ENCODE measurements around the gene SOCS6.
"Not testable (repeated sequence)": the region's sequence is repeated elsewhere in the genome, so short reads cannot be mapped to it uniquely, and the experiment has no call there.

Gene SOCS6

DNA sequence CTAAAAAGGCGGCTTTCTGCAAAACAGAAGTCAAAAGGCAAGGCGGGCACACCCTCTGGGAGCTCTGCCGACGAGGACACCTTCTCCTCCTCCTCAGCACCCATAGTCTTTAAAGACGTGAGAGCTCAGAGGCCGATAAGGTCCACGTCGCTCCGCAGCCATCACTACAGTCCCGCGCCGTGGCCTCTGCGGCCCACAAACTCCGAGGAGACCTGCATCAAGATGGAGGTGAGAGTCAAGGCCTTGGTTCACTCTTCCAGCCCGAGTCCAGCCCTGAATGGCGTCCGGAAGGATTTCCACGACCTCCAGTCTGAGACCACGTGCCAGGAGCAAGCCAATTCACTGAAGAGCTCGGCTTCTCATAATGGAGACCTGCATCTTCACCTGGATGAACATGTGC lies 36.1 kb downstream of the SOCS6 start:
- DNase-seq = no peak

GRCh38 chr18:70326255-70326654 lies 37.4 kb downstream of the SOCS6 start:
- DNase-seq = no peak

DNA sequence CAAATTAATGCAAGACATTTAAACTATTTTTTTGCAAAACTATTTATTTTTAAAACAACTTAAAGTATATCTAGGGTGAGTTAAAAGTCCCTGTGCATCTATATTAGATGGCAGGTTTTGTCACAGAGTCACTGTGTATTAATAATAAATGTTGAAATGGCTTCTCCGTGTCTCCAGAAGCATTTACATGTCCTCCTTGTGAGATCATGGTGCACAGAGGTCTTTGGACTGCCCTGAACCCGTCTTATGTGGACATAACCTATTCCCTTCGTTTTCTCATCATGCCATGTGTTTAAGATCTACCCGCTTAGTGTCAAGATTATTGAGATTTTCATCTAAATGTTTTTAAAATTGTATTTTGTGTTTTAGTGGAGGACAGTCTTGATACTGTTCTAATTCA lies 39.3 kb downstream of the SOCS6 start:
- no peak for DNase-seq

DNA sequence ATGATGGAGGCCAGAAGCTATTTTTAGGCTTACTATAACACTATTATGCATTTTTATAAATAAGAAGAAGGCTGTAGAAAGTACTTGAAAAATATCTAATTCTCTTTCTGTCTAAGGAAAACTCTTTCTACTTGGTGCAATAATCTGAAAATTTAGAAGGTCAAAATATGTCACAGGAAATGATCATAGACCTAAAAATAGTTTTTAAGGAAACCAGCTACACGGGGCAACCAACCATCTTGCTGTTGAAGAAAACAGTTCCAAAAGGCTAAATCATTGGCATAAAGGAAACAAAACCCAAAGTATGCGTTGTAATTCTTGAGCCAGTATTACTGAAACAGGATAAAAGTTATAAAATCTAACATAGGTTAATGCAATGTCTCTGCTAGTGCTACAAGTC lies 40.2 kb downstream of the SOCS6 start:
- no peak for DNase-seq

DNA sequence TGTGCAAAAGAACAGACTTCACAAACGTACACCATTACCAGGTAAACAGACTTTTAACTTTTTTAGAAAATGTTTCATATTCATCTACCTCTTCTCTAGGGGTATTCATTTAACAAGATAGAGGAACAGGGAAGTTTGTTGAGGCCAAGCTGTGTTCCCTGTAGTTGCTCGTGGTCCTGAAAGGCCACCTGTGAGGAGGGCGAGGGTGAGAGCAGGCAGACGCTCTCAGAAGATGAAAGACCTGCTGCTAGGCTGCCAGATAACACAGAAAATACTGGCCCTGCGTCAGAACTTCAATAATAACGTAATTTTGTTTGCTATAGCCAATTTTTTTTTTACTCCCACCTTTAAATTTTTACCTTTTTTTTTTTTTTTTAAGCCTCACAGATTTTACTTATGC lies 42.0 kb downstream of the SOCS6 start:
- no peak for DNase-seq

- DNase-seq = no peak
Measured at GRCh38 chr18:70331456-70332097, 42.7 kb downstream of the SOCS6 start.

- DNase-seq = no peak
Measured at GRCh38 chr18:70332694-70333093, 43.8 kb downstream of the SOCS6 start.

GRCh38 chr18:70333316-70333715 lies 44.5 kb downstream of the SOCS6 start:
- DNase-seq = no peak

GRCh38 chr18:70333757-70334156 lies 44.9 kb downstream of the SOCS6 start:
- DNase-seq = no peak

DNA sequence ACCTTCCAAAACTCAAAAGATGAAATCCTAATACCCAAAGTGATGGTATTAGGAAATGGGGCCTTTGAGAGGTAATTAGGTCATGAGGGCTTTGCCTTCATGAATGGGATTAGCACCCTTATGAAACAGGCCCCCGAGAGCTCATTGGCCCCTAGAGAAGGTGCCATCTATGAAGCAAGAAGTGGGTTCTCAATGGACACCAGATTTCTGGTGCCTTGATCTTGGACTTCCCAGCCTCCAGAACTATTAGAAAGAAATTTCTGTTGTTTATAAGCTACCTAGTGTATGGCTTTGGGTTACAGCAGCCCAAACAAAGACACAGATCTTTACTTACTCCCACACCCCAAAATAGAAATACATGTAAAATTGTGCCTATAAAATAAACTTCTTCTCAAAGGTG lies 45.4 kb downstream of the SOCS6 start:
- DNase-seq = no peak

- peak; percentile 40 for DNase-seq
Measured at GRCh38 chr18:70334728-70335329, 46.0 kb downstream of the SOCS6 start.

DNA sequence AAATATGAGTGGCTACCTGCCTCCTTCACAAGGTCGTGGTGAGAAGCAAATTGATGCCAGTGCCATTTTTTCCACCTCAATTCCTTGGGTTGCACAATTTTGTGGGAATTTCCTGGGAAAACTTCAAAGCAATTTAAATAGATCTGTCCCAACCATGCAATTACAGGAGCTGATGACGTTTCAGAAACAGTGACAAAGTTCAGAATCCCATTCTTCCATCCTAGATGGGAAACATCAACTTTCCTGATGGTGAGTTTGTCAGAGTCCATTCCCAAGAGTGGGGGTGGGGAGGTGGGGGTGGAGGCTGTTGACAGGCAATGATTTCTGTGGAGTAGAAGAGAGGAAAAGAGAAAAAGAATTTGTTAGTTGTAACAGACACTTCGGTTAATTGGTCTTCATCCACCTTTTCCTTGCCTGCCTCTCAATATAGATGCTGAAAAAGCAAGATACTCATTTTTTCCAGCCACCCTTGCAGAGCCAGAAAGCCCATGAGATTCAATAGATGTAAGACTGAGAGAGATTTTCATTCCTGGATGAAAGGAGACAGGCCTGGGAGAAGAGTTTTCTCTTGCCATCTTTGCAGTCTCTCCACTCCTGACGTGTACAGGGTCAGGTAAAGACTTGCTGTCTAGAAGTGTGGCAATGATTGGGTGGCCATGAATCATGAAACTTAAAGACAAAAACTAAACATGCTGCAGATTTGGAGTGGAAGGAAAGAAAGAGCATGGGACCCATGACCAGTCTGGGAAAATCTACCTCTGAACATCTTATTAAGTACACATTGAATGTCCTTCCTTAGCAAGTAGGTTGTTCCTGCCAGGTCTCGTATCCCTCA lies 47.3 kb downstream of the SOCS6 start:
- DNase-seq = no peak

DNA sequence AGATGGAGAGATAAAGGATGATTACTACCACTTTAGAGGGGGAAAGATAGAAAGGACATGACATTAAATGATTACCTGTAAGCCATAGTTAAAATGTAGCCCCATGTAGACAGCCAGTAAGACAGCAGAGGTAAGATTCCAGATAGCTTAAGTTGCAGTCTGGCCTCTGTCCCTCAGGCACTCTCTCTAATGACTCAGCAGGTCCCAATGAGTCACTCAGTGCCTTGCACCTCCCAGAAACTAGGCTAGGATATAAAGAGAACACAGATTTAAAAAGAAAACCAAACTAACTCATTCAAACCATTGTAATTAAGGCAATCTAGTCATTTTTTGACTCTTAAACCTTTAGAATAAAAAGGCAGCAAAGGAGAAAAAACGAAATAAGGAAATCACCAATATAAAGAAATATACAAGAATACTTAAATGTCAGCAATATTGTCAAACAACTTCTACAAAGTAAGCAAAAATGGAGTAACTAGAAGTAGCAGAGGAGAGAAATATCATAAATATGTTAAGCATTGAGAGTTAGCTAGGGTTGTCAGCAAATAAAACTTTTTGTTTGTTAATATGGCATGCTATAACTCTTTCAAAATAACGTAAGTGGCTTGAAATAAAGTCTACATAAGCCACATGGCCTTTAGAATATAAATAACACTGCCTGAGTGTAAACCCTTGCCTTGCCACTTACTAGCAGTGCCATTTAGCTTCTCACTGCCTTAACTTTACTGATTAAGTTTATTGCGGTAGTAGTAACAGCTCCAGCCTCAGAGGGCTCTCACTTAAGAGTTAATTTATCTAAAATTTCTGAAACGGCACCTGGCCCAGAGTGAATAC lies 48.5 kb downstream of the SOCS6 start:
- peak; percentile 71 for DNase-seq

DNA sequence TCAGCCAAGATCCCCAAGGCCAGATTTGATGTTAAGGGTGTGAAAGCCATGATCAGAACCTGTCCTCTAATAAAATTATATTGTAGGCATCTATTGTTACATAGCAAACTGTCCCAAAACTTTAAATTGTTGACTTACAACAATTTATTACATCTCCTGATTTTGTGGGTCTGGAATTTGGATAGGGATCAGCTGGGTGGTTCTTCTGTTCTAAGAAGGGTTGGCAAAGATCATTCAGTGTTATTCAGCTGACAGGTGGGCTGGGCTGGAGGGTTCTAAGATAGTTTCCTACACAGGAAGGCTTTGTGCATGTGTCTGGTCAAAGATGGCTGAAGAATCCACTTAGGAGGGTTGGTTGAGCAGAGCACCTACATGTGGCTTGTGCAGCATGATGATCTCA lies 50.0 kb downstream of the SOCS6 start:
- no peak for DNase-seq

- DNase-seq = no peak
Measured at GRCh38 chr18:70339915-70340314, 51.1 kb downstream of the SOCS6 start.

DNA sequence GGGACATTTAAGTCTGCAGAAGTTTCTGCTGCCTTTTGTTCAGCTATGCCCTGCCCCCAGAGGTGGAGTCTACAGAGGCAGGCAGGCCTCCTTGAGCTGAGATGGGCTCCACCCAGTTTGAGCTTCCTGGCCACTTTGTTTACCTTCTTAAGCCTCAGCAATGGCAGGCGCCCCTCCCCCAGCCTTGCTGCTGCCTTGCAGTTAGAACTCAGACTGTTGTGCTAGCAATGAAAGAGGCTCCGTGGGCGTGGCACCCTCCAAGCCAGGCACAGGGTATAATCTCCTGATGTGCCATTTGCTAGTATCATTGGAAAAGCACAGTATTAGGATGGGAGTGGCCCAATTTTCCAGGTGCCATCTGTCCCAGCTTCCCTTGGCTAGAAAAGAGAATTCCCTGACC lies 59.6 kb downstream of the SOCS6 start:
- peak; percentile 80 for DNase-seq

DNA sequence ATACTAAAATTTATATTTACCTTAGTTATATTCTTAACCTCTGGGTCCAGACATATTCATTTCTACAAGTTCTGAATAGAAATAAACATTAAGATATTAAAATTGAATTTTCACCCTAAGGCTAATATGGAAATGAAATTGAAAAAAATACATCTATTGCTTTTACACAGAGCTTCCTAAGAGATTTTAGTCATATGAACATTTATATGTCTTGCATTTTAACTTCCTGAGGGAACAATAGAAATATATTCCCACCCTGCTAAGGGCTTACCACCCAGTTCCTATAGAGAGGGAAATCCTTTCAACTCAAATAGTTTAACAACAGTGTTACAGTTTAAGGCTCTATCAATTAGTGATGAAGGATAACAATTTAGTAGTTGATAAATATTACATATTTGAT lies 60.5 kb downstream of the SOCS6 start:
- DNase-seq = no peak

GRCh38 chr18:70354080-70354479 lies 65.2 kb downstream of the SOCS6 start:
- DNase-seq = no peak

- no peak for DNase-seq
Measured at GRCh38 chr18:70354771-70355170, 65.9 kb downstream of the SOCS6 start.

- peak; percentile 59 for DNase-seq
Measured at GRCh38 chr18:70355620-70356385, 67.0 kb downstream of the SOCS6 start.

DNA sequence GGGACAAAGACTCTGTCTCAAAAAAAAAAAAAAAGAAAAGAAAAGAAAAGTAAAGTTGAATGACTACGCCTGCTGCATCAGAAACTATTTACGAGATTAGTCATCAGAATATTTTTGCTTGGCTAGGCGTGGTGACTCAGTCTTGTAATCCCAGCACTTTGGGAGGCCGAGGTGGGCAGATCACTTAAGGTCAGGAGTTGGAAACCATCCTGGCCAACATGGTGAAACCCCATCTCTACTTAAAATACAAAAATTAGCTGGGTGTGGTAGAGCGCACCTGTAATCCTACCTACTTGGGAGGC lies 69.2 kb downstream of the SOCS6 start:
- DNase-seq = not testable (repeated sequence)

DNA sequence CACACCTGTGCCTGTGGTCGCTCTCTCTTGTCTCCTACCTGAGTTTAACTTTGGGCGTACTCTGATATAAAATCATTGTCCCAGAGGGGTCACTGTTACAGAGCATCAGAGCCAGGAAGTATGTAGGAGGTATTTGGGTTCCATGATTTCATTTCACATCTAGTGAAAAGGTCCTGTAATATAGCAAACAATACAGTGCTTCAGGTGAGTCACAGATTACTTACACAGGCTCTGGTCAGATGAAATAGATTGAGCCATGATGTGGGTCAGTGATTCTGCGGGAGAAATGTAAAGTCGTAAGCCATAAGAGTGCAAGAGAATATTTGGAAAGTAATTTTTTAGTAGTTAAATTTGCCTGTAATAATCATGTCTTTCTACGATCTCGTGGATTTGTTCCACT lies 70.2 kb downstream of the SOCS6 start:
- no peak for DNase-seq

DNA sequence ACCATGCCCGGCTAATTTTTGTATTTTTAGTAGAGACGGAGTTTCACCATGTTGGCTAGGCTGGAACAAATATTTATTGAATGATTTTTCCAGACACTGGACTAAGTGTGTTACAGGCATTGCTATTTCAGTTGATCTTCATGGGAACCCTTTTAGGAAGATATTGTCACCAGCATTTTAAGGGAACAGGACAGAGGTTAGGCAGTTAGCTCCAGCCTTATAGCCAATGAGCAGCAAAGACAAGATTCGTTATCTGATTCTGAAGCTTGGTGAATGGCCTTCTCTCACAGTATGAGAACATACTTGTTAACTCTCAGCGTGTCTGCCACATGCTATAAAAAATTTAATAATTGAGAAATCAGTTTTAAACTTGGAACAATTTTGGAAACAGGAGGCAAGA lies 73.4 kb downstream of the SOCS6 start:
- DNase-seq = no peak

Data from NCI-H69 (cell line).